Gastrocnemius medialis (tissue), 4 donors: ENCODE results near the gene PAGR1. TPM values are rescaled to one million over a fixed set of nuclear protein-coding genes. Genes with fewer than 3 reads are reported as not detected.

Source experiments
- ATAC-seq, 2 donors: fragments of 150-250 bp; one replicate each; pipeline ENCODE4 v1.9.1; 2016
- DNase-seq, 2 donors: peaks; one replicate each; pipeline ENCODE4 v3.0.0-alpha.2; 2019
- H3K27ac ChIP-seq, 4 donors: fragments of 200-600 bp; sonication (generic); 1 replicate in 1 of 4; 2 replicates in 3 of 4; pipeline ENCODE4 v1.5.1; 2016 to 2018; ENCODE audit warnings: mild to moderate bottlenecking in 2 of 4, moderate library complexity in 1 of 4
- H3K27me3 ChIP-seq, 3 donors: fragments of 200-600 bp; sonication (generic) in 2 of 3; 1 replicate in 1 of 3; 2 replicates in 2 of 3; pipeline versions ENCODE4 v1.5.1 to v1.6.0; 2016 to 2019; ENCODE audit warnings: mild to moderate bottlenecking in 1 of 3, moderate library complexity in 1 of 3
- H3K36me3 ChIP-seq, 2 donors: fragments of 200-600 bp; sonication (generic) in 1 of 2; one replicate each; pipeline ENCODE4 v1.5.1; 2017 to 2018
- H3K4me1 ChIP-seq, 2 donors: fragments of 200-600 bp; sonication (generic) in 1 of 2; one replicate each; pipeline ENCODE4 v1.5.1; 2016 to 2017; ENCODE audit warnings: mild to moderate bottlenecking in 2 of 2
- H3K4me3 ChIP-seq, 4 donors: fragments of 200-600 bp; sonication (generic) in 3 of 4; 1 replicate in 1 of 4; 2 replicates in 3 of 4; pipeline ENCODE4 v1.5.1; 2016 to 2019; ENCODE audit warnings: mild to moderate bottlenecking in 2 of 4
- H3K9me3 ChIP-seq, 3 donors: fragments of 200-600 bp; sonication (generic) in 2 of 3; 1 replicate in 1 of 3; 2 replicates in 2 of 3; pipeline ENCODE4 v1.5.1; 2016 to 2019
- POLR2A ChIP-seq, 2 donors: fragments of 450-650 bp; IDR thresholded peaks; one replicate each; pipeline ENCODE4 v1.6.1; 2017; ENCODE audit warnings: antibody characterized with exemption in 2 of 2, mild to moderate bottlenecking in 2 of 2, moderate library complexity in 2 of 2
- in situ Hi-C, 4 donors: fragments of 200-750 bp; cut with MboI; loops; one replicate each; pipeline versions ENCODE4 v1.15.0 to v1.8.0; 2017; ENCODE audit warnings: low sequenced_read_pairs in 4 of 4
- intact Hi-C: fragments of 100-400 bp; cut with DNase I; formaldehyde crosslinking; loops from one replicate; pipeline ENCODE4 v1.15.1; 2023; ENCODE audit warnings: low total_unique reads
- total RNA-seq, 4 donors: library from RNA; depleted of rRNA; stranded (reverse); fragments of >200 nt; gene quantifications; one replicate each; pipeline versions ENCODE4 v1.1.0 to v1.2.3, GENCODE V29; 2016
- TF ChIP-seq, protein P1 (sequence below), 5 experiments: fragments of 450-650 bp in 3 of 5; fragments of 200-600 bp in 2 of 5; sonication (generic) in 2 of 5; IDR thresholded peaks in 4 of 5; conservative IDR thresholded peaks in 1 of 5; 1 replicate in 4 of 5; 2 replicates in 1 of 5; pipeline ENCODE4 v1.5.1; 2016 to 2019; ENCODE audit warnings: antibody characterized with exemption in 5 of 5, mild to moderate bottlenecking in 3 of 5, moderate library complexity in 3 of 5

PAGR1 gene
- total RNA-seq, 4 donors from 2014 or later: 15.5 to 29.2 (median 21.7) TPM

DNA sequence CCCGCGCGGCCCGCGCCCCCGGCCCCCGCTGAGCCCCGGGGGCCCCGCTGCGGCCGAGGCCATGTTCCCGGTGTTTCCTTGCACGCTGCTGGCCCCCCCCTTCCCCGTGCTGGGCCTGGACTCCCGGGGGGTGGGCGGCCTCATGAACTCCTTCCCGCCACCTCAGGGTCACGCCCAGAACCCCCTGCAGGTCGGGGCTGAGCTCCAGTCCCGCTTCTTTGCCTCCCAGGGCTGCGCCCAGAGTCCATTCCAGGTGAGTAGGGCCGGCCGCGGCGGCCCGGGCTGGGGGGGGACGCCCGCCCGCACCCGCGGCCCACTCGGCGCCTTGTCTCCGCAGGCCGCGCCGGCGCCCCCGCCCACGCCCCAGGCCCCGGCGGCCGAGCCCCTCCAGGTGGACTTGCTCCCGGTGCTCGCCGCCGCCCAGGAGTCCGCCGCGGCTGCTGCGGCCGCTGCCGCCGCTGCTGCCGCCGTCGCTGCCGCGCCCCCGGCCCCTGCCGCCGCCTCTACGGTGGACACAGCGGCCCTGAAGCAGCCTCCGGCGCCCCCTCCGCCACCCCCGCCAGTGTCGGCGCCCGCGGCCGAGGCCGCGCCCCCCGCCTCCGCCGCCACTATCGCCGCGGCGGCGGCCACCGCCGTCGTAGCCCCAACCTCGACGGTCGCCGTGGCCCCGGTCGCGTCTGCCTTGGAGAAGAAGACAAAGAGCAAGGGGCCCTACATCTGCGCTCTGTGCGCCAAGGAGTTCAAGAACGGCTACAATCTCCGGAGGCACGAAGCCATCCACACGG is 9.1 kb upstream of the PAGR1 start:
- TF ChIP-seq, protein P1, sequence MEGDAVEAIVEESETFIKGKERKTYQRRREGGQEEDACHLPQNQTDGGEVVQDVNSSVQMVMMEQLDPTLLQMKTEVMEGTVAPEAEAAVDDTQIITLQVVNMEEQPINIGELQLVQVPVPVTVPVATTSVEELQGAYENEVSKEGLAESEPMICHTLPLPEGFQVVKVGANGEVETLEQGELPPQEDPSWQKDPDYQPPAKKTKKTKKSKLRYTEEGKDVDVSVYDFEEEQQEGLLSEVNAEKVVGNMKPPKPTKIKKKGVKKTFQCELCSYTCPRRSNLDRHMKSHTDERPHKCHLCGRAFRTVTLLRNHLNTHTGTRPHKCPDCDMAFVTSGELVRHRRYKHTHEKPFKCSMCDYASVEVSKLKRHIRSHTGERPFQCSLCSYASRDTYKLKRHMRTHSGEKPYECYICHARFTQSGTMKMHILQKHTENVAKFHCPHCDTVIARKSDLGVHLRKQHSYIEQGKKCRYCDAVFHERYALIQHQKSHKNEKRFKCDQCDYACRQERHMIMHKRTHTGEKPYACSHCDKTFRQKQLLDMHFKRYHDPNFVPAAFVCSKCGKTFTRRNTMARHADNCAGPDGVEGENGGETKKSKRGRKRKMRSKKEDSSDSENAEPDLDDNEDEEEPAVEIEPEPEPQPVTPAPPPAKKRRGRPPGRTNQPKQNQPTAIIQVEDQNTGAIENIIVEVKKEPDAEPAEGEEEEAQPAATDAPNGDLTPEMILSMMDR (IDR thresholded peaks at IDR 0.05 in 4 of 5, conservative IDR thresholded peaks at IDR 0.05 in 1 of 5): no peak
- no peak for TF ChIP-seq POLR2A (IDR thresholded peaks at IDR 0.05)
- H3K4me3 ChIP-seq: peak overlapping the region; percentile 58 to 83 (median 65)
- DNase-seq (peak in 1 of 2 donors; percentile 42), ATAC-seq (no peak)
- H3K27me3 ChIP-seq: no peaks in the 10 kb centered on the region
- peak overlapping the region; percentile 89 to 99 (median 96) for H3K27ac ChIP-seq
- in situ Hi-C loops: no loop called here
- no peaks in the 10 kb centered on the region for H3K9me3 ChIP-seq
- intact Hi-C loops: loop anchor here (5.0 to 10.0 kb wide), 6 partner anchors 120 to 1270 kb away; partner anchors contain the start of genes KCTD13, MYL11, NUPR1 and PRR14
- H3K4me1 ChIP-seq: peaks cover 46 to 53% of the 10 kb centered on the region in 2 donors
- peaks cover 0 to 11% of the 10 kb centered on the region in 2 donors for H3K36me3 ChIP-seq

DNA sequence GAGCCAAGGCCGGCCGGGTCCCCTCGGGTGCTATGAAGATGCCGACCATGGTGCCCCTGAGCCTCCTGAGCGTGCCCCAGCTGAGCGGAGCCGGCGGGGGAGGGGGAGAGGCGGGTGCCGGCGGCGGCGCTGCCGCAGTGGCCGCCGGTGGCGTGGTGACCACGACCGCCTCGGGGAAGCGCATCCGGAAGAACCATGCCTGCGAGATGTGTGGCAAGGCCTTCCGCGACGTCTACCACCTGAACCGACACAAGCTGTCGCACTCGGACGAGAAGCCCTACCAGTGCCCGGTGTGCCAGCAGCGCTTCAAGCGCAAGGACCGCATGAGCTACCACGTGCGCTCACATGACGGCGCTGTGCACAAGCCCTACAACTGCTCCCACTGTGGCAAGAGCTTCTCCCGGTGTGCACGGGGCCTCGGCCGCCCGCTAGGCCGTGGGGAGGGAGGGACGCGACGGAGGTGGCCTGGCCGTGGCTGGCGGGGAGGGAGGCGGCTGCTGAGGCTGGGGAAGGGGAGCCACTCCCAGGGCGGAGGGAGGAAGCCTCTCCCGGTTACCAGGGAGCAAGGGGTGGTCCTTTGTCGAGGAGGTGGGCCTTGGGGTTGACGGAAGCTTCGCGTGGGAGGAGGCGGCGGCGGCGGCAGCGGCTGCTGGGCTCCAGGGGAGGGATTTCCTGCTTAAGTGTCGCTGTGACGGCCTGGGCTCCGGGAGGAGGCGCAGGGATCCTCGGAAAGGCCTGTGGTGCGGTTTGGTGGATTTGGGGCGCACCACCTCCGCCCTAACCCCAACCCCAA is 8.3 kb upstream of the PAGR1 start:
- ATAC-seq (peak; percentile 14 to 19), DNase-seq (peak; percentile 89 to 91)
- Histone ChIP-seq H3K36me3 (peaks cover 0 to 11% of the 10 kb centered on the region in 2 donors), H3K4me1 (peaks cover 46 to 60% of the 10 kb centered on the region in 2 donors), H3K27ac (peak overlapping the region; percentile 89 to 99 (median 96)), H3K27me3 (no peaks in the 10 kb centered on the region), H3K9me3 (no peaks in the 10 kb centered on the region), H3K4me3 (peak overlapping the region; percentile 56 to 61 (median 60))
- in situ Hi-C loops (no loop called here), intact Hi-C loops (loop anchor here (2.0 to 10.0 kb wide), 7 partner anchors 120 to 1270 kb away; partner anchors contain the start of genes ALDOA, KCTD13, MYL11 and NUPR1)
- TF ChIP-seq POLR2A (IDR thresholded peaks at IDR 0.05): peak; percentile 78 to 79
- TF ChIP-seq, protein P1 (IDR thresholded peaks at IDR 0.05 in 4 of 5, conservative IDR thresholded peaks at IDR 0.05 in 1 of 5): peak in 4 of 5 experiments; percentile 4 to 60 (median 34)

DNA sequence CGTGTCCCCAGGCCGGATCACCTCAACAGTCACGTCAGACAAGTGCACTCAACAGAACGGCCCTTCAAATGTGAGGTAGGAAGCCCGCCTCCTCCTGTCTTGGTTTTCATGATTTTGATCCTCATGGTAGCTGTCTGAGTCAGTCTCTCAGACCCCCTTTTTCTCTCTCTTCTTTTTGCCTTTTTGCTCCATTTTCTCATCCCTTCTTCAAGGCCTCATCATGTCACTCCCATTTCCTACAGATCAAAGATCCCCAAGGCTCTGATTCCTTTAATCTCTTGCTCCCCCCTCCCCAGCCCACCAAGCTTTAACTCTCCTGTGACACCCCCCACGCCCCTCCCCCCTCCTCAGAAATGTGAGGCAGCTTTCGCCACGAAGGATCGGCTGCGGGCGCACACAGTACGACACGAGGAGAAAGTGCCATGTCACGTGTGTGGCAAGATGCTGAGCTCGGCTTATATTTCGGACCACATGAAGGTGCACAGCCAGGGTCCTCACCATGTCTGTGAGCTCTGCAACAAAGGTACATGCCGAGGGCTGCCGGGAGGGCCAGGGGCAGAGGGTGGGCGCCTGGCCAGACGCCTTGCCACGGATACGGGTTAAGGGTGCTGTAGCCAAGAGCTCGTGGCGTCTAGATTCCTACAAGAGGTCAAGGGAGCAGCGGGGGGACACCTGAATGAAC is 7.6 kb upstream of the PAGR1 start:
- intact Hi-C loops: loop anchor here (2.0 to 10.0 kb wide), 7 partner anchors 119 to 1271 kb away; partner anchors contain the start of genes ALDOA, KCTD13, MYL11 and NUPR1
- peak overlapping the region; percentile 56 to 61 (median 60) for H3K4me3 ChIP-seq
- in situ Hi-C loops: no loop called here

More for the DNA sequence above, 7.6 kb upstream of the PAGR1 start:
- H3K4me1 ChIP-seq: peaks cover 49 to 60% of the 10 kb centered on the region in 2 donors
- H3K27ac ChIP-seq: peak overlapping the region; percentile 89 to 99 (median 96)
- H3K9me3 ChIP-seq: no peaks in the 10 kb centered on the region
- DNase-seq (peak in 1 of 2 donors; percentile 25), ATAC-seq (no peak)
- H3K27me3 ChIP-seq: no peaks in the 10 kb centered on the region
- TF ChIP-seq, protein P1 (IDR thresholded peaks at IDR 0.05 in 4 of 5, conservative IDR thresholded peaks at IDR 0.05 in 1 of 5): no peak
- no peak for TF ChIP-seq POLR2A (IDR thresholded peaks at IDR 0.05)
- peaks cover 0 to 11% of the 10 kb centered on the region in 2 donors for H3K36me3 ChIP-seq
